HG03159 (cell line): ENCODE results near the gene CAV2.

Experiments
- ATAC-seq: cut with Tn5 transposase; IDR thresholded peaks from one replicate; pipeline ENCODE4 v1.9.1; 2021; ENCODE audit warnings: mild to moderate bottlenecking, moderate library complexity; ENCODE audit not compliant: unreplicated experiment

Gene CAV2

GRCh38 chr7:116522247-116522646 lies 22.7 kb downstream of the CAV2 start:
- ATAC-seq = no peak

GRCh38 chr7:116524221-116524608 lies 24.7 kb downstream of the CAV2 start:
- no peak for ATAC-seq

- ATAC-seq = no peak
These were observed 25.2 kb downstream of the CAV2 start, which contains the start of gene CAV1 for GRCh38 chr7:116524609-116525297. CAV1 (plus strand) TSS chr7:116525036; CDS start chr7:116525063, 27 bp downstream.

GRCh38 chr7:116525298-116525912 lies 25.9 kb downstream of the CAV2 start:
- ATAC-seq = peak; percentile 30

- peak; percentile 95 for ATAC-seq
These were observed 26.6 kb downstream of the CAV2 start for GRCh38 chr7:116525913-116526861.

GRCh38 chr7:116526897-116527296 lies 27.4 kb downstream of the CAV2 start:
- no peak for ATAC-seq

GRCh38 chr7:116527521-116527920 lies 28.0 kb downstream of the CAV2 start:
- ATAC-seq = no peak

GRCh38 chr7:116528008-116528789 lies 28.7 kb downstream of the CAV2 start:
- ATAC-seq = no peak

- ATAC-seq = no peak
These were observed 29.7 kb downstream of the CAV2 start for GRCh38 chr7:116529250-116529649.

- no peak for ATAC-seq
These were observed 30.7 kb downstream of the CAV2 start for GRCh38 chr7:116530107-116530820.

GRCh38 chr7:116532102-116532688 lies 32.7 kb downstream of the CAV2 start:
- ATAC-seq = no peak

GRCh38 chr7:116534790-116535189 lies 35.3 kb downstream of the CAV2 start:
- ATAC-seq = no peak

- ATAC-seq = no peak
These were observed 35.9 kb downstream of the CAV2 start for GRCh38 chr7:116535416-116535815.

- ATAC-seq = no peak
These were observed 38.6 kb downstream of the CAV2 start for GRCh38 chr7:116538138-116538537.

GRCh38 chr7:116539879-116540278 lies 40.3 kb downstream of the CAV2 start:
- ATAC-seq = no peak

GRCh38 chr7:116540743-116541142 lies 41.2 kb downstream of the CAV2 start:
- ATAC-seq = no peak

GRCh38 chr7:116541951-116542350 lies 42.4 kb downstream of the CAV2 start:
- no peak for ATAC-seq

- no peak for ATAC-seq
These were observed 43.1 kb downstream of the CAV2 start for GRCh38 chr7:116542618-116543017.

- ATAC-seq = no peak
These were observed 44.1 kb downstream of the CAV2 start for GRCh38 chr7:116543664-116544063.

- no peak for ATAC-seq
These were observed 44.9 kb downstream of the CAV2 start for GRCh38 chr7:116544487-116544886.
